HG03521 (cell line): ENCODE data around the gene AP3D1.

ENCODE experiments used
- ATAC-seq: cut with Tn5 transposase; IDR thresholded peaks from one replicate; pipeline ENCODE4 v1.9.1; 2021; ENCODE audit warnings: mild to moderate bottlenecking, moderate library complexity; ENCODE audit not compliant: unreplicated experiment

The AP3D1 gene

DNA sequence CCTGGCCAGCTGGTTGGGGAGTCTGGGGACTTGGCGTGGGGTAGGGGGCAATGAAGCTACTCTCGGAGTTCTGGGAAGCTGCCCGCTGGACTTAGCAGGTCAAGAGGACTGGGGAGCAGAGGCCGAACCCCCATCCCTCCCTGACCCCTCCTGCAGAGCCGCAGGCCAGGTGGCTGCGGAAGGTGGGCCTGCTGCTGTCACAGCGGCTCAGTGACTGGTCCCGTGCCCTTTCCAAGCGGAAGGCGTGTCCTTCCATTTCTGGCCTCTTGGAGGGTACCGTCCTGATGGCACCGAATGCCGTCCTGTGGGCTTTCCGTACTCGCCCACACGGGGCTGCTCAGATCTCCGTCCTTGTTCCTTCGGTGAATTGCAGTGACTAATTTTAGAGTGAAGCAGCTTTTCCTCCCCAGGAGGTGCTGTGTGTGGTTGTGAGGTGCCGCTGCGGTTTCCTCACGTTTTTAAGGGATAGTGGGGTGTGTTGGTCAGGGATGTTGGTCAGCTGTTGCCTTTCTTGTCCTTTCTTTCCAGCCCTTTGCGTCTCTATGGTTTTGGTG is 33.1 kb upstream of the AP3D1 start:
- no peak for ATAC-seq

DNA sequence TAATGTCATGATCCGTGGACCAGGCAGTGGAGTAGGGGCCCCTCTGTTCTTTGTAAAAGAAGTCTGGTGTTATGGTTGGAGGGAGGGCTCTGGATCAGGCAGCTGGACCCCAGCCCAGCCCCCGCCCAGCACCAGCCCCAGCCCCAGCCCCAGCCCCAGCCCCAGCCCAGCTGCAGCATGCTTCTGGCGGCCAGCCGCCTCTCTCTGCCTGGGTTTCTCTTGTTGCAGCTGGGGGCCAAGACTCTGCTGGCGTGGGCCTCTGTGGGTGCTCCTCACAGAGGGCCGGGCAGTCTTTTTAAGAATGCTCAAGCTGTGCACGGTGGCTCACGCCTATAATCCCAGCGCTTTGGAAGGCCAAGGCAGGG is 30.2 kb upstream of the AP3D1 start:
- ATAC-seq, result no peak

DNA sequence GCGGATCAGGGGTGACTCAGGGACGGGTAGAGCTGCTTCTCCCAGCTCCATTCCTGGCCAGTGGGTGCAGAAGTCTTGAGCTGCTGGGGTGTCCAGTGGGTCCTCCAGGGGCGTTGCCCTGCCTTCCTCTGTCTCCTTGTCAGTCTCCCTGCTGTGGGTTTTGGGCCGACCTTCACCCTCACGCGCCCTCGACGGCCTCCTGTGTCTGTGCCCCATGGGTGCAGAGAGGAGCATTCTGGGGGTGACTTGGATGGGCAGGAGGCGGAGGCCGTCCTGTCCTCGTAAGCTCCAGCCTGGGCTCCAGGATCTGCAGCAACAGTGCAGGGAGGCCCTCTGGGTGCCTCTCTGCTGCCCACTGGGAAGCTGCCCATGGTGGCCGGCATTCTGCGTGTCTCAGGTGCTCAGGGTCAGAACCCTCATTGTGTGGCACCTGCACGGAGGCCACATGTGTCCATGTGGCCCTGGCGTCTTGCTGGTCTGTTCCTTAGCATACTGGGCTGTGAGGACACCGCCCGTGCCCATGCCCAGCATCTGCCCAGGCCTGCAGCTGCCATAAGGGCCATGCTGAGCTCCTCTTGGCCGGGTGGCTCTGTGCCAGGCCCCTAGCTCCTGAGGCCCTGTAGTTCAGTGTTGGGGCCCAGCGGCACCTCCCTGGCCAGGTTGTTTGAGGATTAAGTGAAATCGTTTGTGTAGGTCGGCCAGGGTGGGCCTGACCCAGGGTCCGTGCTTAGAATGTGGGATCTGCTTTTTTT is 29.7 kb upstream of the AP3D1 start:
- ATAC-seq, result no peak

DNA sequence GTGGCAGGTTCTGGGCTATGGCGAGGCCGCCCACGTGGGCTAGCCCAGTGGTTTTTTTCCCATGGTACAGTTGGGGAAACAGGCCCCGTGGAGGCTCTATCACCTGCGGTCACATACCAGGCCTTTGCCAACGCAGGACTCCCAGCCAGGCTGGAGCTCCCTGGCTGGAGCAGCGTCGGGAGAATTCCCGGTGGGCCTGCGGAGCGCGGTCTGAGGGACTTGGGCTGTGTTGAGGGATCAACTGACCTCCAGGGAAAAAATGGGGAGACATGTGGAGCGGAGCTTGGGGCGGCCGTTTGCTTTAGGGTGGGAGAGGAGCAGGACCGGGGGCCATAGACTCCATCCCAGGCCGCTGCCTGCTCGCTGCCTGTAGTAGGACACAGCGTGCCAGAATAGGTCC is 28.7 kb upstream of the AP3D1 start:
- no peak for ATAC-seq

DNA sequence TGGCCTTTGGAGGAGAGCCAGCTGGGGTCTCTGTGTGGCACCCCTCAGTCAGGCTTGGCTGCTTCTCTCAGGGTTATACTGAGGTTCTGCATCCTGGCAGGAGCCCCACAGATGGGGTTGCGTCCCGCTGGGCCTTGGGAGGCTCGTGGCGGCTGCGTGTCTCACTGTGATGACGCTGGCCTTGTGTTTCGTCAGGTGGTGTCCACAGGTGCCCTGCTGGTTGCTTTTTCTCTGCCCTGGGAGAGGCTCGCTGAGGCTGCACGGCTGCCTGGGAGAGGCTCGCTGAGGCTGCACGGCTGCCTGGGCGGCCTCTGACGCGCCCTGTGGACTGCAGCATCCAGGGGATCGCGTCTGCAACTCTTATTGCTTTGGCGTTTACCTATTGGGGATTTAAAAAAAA is 27.7 kb upstream of the AP3D1 start:
- ATAC-seq, result no peak

DNA sequence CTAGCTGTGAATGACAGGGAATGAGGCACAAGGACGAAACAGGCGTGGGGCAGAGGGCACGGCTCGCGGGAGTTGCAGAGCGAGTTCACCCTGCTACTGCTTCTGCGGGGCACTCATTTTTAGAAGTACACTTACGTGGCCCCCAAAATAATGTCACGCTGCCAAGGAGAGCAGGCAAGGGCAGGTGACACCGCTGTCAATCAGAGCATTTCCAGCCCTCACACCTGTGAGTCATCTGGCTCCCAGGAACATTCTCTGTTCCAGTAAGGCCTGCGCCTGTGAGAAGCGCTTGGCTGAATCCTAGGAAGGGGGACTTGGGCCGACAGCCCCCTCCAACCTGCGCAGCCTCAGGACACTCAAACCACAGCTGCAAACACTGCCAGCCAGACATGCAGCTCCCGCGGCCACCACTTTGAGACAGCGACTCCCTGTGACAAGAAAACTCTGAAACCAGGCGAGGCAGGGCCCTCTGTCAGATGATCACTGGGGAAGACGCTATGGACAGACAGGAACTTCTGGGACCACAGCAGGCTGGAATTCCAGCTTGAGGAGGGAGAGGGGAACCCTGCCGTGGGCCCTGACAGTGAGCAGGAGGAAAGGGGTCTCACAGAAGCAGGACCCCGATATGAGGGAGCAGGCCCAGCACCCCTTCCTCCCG is 25.1 kb upstream of the AP3D1 start:
- no peak for ATAC-seq

DNA sequence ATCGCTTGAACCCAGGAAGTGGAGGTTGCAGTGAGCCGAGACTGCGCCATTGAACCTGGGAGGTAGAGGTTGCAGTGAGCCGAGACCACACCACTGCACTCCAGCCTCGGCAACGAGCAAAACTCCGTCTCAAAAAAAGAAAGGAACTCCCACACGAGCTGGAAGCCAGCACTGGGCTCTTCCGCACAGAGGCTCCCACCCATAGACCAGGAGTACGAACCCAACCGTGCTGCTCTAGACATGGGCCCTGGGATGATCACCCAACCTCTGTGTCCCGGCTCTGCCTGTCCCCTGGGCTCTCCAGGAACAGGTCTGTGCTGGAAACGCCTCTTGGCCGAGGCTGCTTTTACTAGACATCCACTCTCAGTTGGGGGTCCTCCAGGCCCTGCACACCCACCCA is 24.4 kb upstream of the AP3D1 start:
- no peak for ATAC-seq

DNA sequence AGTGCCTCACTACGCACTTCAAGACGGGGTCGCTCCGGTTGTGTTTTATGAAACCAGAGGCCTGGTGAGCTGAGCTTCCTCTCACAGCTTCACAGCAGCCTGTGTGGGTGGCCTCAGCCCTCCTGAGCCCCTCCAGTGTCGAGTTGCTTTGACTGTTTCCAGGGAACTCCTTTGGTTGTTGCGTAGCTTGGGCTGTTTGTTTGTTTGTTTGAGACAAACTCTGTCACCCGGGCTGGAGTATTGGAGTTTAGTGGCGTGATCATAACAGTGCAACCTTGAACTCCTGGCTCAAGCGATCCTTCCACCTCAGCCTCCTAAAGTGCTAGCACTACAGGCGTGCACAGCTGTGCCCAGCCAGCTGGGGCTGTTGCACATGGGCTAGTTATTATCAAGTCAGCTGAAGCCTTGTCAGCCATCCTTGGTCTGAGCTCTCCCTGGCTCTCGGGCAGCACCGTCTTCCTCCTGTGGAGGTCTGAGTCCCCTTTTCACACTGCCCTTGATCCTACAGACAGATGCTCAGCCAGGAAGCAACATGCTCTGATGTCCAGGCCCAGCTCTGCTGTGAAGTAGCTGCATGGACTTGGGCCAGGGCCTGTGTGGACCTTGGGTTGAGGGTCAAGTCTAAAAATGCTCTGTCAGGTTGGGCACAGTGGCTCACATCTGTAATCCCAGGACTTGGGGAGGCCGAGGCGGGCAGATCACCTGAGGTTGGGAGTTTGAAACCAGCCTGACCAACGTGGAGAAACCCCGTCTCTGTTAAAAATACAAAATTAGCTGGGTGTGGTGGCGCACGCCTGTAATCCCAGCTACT is 22.6 kb upstream of the AP3D1 start:
- no peak for ATAC-seq

DNA sequence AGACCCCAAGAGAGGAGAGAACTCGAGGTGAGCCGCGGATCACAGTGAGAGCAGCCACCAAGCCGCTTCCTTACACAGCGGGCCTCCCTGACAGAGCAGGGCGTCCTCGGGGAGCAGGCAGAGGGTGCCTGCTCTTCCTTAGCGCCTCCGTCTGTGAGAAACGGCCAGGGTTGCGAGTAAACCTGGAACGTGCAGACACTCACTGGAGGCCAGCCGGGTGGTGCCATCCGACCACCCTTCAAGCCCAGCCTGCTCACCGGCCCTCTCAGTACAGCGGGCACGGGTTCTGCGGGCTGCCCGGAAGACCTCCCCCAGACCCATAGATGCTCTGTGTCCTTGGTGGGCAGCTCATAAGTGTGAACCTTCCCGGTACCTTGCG is 22.0 kb upstream of the AP3D1 start:
- ATAC-seq, result no peak

DNA sequence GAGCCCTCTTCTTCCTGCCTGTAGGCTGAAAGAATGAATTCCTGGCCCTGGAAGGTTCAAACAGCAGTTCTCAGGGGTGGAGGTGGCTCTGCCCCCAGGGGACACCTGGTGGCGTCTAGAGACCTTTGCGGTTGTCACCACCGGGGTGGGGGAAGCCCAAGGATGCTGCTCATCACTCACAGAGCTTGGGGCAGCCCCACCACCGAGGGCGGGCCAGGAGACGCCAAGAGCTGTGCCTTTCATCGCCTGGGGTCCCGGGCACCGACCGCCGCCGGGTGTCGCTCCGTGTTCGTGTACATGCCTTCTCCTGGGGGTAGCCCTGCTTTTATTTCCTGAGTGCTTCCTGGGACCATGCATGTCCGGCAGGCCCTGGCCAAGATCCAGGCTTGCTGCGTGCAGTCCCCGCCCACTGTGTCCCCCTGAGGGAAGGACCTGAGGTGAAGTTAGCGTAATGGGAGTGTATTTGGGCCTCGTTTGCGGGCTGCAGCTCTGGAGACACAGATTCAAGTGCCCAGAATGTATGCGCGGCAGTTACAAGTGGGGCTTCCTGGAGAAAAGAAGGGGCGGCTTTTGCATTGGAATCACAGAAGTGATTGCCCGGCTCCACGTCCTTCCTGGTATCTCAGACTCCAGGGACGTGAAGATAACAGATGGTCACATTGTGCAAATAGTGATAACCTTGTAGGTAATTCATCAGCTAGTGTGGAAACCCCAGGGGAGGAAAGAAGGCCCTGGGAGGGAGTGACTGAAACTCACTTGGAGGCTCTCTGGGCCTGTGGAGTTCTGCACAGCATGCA is 20.2 kb upstream of the AP3D1 start:
- no peak for ATAC-seq

DNA sequence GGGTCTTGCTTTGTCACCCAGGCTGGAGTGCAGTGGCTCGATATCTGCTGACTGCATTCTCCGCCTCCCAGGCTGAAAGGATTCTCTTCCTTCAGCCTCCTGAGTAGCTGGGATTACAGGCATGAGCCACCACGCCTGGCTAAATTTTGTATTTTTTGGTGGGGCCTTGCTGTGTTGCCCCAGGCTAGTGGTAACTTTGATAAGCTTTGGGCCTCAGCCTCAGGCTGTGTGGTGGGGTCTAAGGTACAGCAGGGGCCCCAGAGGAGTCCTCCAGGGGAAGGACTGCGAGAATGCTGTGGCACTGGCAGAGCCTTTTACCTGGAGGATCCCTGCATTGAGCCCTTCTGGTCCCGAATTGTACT is 19.6 kb upstream of the AP3D1 start:
- no peak for ATAC-seq

DNA sequence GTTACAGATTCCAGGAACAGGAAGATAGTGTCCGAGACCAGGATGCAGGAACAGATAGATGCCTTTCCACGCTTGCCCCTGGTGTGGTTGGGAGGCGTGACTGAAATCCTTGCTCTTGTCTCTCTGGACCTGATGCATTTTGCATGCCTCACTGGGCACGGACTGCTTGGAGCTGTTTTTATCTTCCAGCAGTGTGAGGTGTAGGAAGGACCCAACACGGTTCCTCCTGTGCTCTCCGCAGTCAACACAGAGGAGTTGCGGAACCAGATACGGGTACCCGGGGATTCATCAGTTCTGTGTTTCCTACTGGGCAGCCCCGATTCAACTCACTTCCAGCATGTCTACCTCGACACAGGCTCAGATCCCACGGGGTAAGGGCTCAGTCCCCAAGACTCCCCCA is 18.9 kb upstream of the AP3D1 start:
- ATAC-seq, result no peak

DNA sequence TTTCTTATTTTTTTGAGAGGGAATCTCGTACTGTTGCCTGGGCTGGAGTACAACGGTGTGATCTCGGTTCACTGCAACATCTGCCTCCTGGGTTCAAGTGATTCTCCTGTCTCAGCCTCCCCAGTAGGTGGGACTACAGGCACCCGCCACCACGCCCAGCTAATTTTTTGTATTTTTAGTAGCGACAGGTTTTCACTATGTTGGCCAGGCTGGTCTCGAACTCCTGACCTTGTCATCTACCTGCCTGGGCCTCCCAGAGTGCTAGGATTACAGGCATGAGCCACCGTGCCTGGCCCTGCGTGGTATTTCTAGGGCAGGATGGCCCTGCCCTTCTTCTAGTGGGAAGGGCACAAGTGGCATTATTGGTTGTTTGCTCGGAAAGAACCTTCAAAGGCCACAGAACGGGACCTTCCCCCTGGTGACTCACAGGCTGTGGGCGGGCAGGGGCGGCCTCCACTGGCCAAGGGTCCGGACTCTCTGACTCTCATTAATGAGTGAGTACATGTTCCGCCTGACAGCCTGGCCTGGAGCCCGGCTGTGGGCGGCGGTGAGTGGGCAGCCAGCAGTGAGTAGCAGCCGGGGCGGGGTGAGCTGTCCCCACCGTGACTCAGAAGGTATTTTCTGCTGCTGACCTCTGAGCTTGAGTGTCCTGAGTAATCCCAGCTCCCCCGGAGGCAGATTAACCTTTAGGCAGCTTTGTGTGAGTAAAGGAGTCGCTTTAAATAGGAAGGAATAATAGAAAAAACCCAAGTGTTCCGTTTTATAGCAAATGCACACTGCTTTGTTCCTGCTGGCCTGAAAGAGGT is 17.5 kb upstream of the AP3D1 start:
- ATAC-seq, result peak; percentile 47

DNA sequence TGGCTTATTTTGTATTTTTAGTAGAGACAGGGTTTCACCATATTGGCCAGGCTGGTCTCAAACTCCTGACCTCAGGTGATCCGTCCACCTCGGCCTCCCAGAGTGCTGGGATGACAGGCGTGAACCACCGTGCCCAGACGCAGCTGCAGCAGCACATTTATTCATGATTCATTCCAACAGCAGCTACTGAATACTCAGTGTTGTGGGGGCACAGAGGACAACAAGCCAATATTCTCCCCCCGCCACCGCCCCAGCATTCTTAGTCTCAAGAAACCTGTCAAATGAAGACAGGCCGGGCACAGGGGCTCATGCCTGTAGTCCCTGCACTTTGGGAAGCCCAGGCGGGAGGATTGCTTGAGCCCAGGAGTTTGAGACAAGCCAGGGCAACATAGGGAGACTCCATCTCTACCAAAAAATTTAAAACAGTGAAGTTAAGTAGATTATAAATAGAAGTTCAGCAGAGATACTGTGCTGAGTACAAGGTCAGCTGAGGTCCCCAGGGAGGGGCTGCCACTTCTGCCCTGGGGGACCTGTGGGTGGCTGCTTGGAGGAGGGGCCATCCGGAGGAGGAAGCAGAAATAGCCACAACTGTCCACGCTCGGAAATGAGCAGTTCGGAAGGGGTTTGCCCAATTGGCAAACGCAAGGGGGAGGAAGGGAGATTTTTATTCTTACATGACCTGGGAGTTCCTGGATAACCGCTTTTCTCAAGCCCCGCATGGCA is 16.7 kb upstream of the AP3D1 start:
- no peak for ATAC-seq

DNA sequence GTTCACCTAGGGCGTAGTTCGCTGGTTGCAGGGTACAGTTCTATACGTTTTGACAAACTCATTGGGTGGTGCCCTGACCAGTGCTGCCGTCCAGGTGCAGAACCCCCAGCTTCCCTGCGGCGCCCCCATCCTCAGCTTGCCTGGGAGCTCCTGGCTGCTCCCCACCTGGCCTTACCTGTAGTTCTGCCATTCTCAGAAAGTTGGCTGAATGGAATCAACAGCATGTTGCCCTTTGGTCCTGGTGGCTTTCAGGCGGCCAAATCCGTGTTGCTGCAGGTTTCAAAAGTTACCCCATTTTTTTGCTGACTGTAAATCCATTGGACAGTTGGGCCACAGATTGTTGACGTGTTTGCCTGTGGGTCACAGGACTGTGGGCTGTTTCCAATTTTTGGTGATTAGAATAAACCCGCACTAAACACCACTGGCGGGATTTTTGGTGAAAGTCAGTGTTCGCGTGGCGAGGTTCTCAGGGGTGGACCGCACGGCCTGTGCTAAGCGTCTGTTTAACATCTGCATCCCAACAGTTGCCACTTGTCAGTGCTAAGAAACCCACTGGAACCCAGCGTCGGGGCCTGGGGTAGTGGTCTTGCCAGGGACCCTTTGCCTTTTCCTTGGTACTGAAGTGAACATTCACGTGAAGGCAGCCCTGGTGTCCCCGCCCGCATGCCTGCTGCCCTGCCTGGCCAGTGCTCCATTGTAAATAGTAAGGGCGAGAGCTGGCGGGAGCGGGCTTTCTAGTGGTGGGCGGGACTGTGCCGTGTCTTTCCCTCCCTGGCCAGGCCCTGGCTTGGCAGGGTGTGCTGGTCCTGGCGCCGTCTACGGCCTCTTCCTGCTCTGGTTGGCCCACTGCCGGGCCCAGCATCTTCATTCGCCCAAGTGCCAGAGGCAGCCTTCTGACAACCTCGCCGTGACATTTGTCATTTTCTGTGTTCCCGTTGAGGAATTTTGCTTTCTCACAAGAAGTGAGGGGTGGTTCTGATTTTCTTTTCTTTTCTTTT is 15.7 kb upstream of the AP3D1 start:
- no peak for ATAC-seq

DNA sequence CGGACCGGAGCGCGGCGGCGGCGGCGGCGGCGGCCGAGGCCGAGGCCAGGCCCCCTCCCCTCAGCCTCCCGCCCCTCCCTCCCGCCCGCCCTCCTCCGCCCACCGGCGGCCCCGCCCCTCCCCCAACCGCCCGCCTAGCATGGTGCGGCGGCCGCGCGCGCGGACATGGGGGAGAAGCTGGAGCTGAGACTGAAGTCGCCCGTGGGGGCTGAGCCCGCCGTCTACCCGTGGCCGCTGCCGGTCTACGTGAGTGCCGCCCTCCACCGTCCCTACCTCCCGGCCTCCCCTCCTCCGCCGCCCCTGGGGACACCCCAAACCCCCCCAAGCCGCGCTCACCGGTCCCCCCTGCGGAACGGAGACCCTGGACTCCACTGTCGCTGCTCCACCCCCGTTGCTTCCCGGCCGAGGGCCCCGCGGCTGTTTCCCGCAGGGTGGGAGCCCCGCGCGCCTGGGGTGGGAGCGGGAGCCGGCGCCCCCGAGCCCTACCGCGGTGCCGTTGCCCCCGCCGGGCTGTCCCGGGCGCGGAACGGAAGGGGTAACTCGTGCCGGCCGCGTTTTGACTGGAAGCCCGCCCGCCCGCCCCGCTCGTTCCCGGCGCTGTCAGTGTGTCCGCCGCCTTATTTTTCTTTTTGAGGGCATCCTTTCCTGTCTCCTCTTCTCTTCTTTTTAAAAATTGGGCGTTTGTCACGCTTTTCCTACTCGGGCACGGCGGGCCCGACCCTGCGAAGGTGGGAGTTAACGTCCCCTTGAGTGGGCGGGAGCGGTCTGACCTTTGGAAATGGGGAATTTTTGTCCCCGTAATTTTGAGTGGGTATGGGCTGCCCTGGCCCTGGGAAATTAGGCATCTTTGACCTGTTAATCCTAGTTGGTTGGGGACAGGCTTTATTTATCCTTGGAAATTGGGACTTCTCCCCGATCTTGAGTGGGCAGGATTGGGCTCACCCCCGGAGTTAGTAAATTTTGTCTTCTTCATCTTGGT is 12.9 kb upstream of the AP3D1 start:
- ATAC-seq, result peak; percentile 3

DNA sequence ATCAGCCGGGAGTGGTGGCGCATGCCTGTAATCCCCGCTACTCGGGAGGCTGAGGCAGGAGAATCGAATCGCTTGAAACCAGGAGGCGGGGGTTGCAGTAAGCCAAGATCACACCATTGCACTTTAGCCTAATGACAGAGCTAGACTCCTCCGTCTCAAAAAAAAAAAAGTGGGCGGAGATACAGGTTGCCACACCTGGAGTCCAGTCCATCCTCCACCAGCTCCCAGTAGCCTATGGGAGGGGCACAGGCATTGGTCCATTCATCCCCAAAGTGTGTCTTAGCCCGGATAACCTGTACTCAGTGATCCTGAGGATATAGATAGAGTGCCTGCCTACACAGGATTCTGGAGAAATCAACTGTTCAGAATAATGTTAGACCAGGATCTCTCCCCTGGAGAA is 9.0 kb upstream of the AP3D1 start:
- ATAC-seq, result no peak
